GM12878 (cell line): ENCODE results near the gene MYBPC2. TPM values are rescaled to one million over a fixed set of nuclear protein-coding genes. Genes with fewer than 3 reads are reported as not detected.
A peak's percentile ranks its signal among the peaks of the same experiment; 100 is the strongest.

Experiments
- ATAC-seq: fragments of 200-7000 bp; cut with Tn5 transposase; 3 replicates; pipeline ENCODE4 v1.9.1; 2020; ENCODE audit warnings: mild to moderate bottlenecking, moderate library complexity
- BruUV-seq: library from RNA; stranded (reverse); fragments of 400-500 nt; replicated peaks from 2 replicates; lab custom pipeline; 2021; lab: Mats Ljungman, UMichigan
- CTCF ChIA-PET: fragments of 300-600 bp; sonication (Branson Sonifier 250); formaldehyde crosslinking; extraction: SDS; loops from one replicate; lab custom pipeline; 2021; ENCODE audit warnings: inconsistent platforms; lab: Yijun Ruan, JAX
- POLR2A ChIA-PET: fragments of 350-600 bp; formaldehyde crosslinking; extraction: SDS; loops from one replicate; lab custom pipeline; 2021; ENCODE audit warnings: inconsistent platforms; lab: Charles Lee
- RAD21 ChIA-PET: fragments of 300-600 bp; sonication (Branson Sonifier 250); formaldehyde crosslinking; loops from one replicate; lab custom pipeline; 2023; ENCODE audit warnings: antibody characterized with exemption; ENCODE audit not compliant: unreplicated experiment; lab: Charles Lee
- SMC1A ChIA-PET: fragments of 300-600 bp; sonication (Branson Sonifier 250); formaldehyde crosslinking; loops from one replicate; lab custom pipeline; 2023; ENCODE audit not compliant: unreplicated experiment, uncharacterized antibody; lab: Charles Lee
- DNase-seq: peaks from one replicate; pipeline ENCODE4 v3.0.0-alpha.2; 2011; ENCODE audit warnings: low read depth, low spot score
- FAIRE-seq: peaks from 3 replicates; lab custom pipeline; 2011; peaks lifted over from hg19 to GRCh38; lab: Jason Lieb, UNC
- H2AFZ ChIP-seq: 2 replicates; pipeline ENCODE4 v1.6.0; 2011; ENCODE audit warnings: low read depth, low read length, control low read depth; ENCODE audit not compliant: control insufficient read depth
- H3K27ac ChIP-seq: 2 replicates; pipeline ENCODE4 v1.5.1; 2011; ENCODE audit warnings: control low read depth; ENCODE audit not compliant: control insufficient read depth, insufficient read depth
- H3K27me3 ChIP-seq, 2 experiments: replicated peaks in 1 of 2; 2 replicates each; pipeline versions ENCODE4 v1.6.0 to v1.6.1; 2011; ENCODE audit warnings: low read length in 1 of 2; ENCODE audit not compliant: control insufficient read depth in 2 of 2, insufficient read depth in 2 of 2
- H3K36me3 ChIP-seq, 2 experiments: 2 replicates each; pipeline ENCODE4 v1.5.1; 2011; ENCODE audit warnings: low read length in 1 of 2; ENCODE audit not compliant: control insufficient read depth in 2 of 2, insufficient read depth in 2 of 2
- H3K4me1 ChIP-seq: 2 replicates; pipeline ENCODE4 v1.6.1; 2011; ENCODE audit warnings: mild to moderate bottlenecking, low read length, moderate library complexity, mixed read lengths; ENCODE audit not compliant: control insufficient read depth, insufficient read depth
- H3K4me2 ChIP-seq: 2 replicates; pipeline ENCODE4 v1.6.0; 2011; ENCODE audit warnings: control low read depth; ENCODE audit not compliant: control insufficient read depth, insufficient read depth
- H3K4me3 ChIP-seq: fragments of 200-600 bp; sonication (generic); 2 replicates; pipeline ENCODE4 v1.5.1; 2016
- H3K79me2 ChIP-seq: 2 replicates; pipeline ENCODE4 v1.6.0; 2011; ENCODE audit warnings: low read length; ENCODE audit not compliant: control insufficient read depth, insufficient read depth
- H3K9ac ChIP-seq: 2 replicates; pipeline ENCODE4 v1.8.0; 2011; ENCODE audit warnings: low read length, control low read depth, mixed read lengths; ENCODE audit not compliant: control insufficient read depth, insufficient read depth
- H3K9me3 ChIP-seq: replicated peaks from 3 replicates; pipeline ENCODE4 v1.5.1; 2011; ENCODE audit warnings: mild to moderate bottlenecking, low read length; ENCODE audit not compliant: control insufficient read depth, insufficient read depth
- H4K20me1 ChIP-seq: 2 replicates; pipeline ENCODE4 v1.6.0; 2011; ENCODE audit not compliant: control insufficient read depth, insufficient read depth
- CBX5 ChIP-seq: sonication (generic); IDR thresholded peaks from 2 replicates; pipeline ENCODE4 v1.6.1; 2016; ENCODE audit warnings: low read depth, moderate library complexity, mild to moderate bottlenecking, inconsistent platforms
- HCFC1 ChIP-seq: fragments of 150-350 bp; IDR thresholded peaks from 2 replicates; pipeline ENCODE4 v1.6.1; 2014; ENCODE audit warnings: low read length
- PAX8 ChIP-seq: fragments of 450-650 bp; IDR thresholded peaks from 2 replicates; pipeline ENCODE4 v1.6.1; 2017; ENCODE audit warnings: mild to moderate bottlenecking, moderate library complexity
- POLR2A ChIP-seq: IDR thresholded peaks from 2 replicates; pipeline ENCODE4 v1.6.1; 2011; ENCODE audit warnings: low read depth, mild to moderate bottlenecking, low read length
- RAD21 ChIP-seq: IDR thresholded peaks from 2 replicates; pipeline ENCODE4 v1.6.1; 2011; ENCODE audit warnings: mild to moderate bottlenecking, low read depth, low read length, moderate library complexity; ENCODE audit not compliant: insufficient read depth
- SUPT20H ChIP-seq: IDR thresholded peaks from 2 replicates; pipeline ENCODE4 v1.6.1; 2011; ENCODE audit warnings: low read depth, mild to moderate bottlenecking, low read length, moderate library complexity, borderline replicate concordance; ENCODE audit not compliant: control insufficient read depth
- YY1 ChIP-seq: IDR thresholded peaks from 2 replicates; pipeline ENCODE4 v1.6.1; 2011; ENCODE audit warnings: low read depth, mild to moderate bottlenecking, low read length
- WGBS: methylation state at CpG from one replicate; pipeline ENCODE4 v1.1.6; 2016; ENCODE audit warnings: low lambda C conversion rate; ENCODE audit not compliant: insufficient replicate concordance, insufficient coverage; ENCODE audit errors: missing lambda C conversion rate; 5-methylcytosine and 5-hydroxymethylcytosine counted together
- in situ Hi-C: fragments of 300-500 bp; cut with MboI; formaldehyde crosslinking; loops from 9 replicates; pipeline ENCODE4 v1.14.3; 2018; ENCODE audit warnings: mixed read lengths
- intact Hi-C: fragments of 100-400 bp; cut with micrococcal nuclease; formaldehyde crosslinking; loops from one replicate; pipeline ENCODE4 v1.14.2; 2022; ENCODE audit not compliant: unreplicated experiment
- polyA plus RNA-seq, 11 experiments: library from polyadenylated mRNA; depleted of rRNA in 4 of 11; unstranded in 6 of 11; stranded (reverse) in 5 of 11; fragments of >200 nt; fragmentation: Nextera tagmentation in 4 of 11; fragmentation: Illumina TruSeq in 1 of 11; extraction: Ambion mirVana in 4 of 11; extraction: Trizol in 1 of 11; gene quantifications; 1 replicate in 1 of 11; 2 replicates in 10 of 11; pipeline versions ENCODE4 v1.2.1 to v1.2.3, GENCODE V29; 2011 to 2016; ENCODE audit warnings: inconsistent platforms in 2 of 11, missing spikeins in 2 of 11, low read depth in 1 of 11
- total RNA-seq, 4 experiments: library from RNA; depleted of rRNA in 3 of 4; stranded (reverse); fragments of >200 nt in 3 of 4; fragmentation: Illumina TruSeq in 1 of 4; extraction: Trizol in 1 of 4; gene quantifications; 2 replicates each; pipeline versions ENCODE4 v1.2.1 to v1.2.3, GENCODE V29; 2013 to 2021
- TF ChIP-seq, protein P1 (sequence below): fragments of 450-650 bp; IDR thresholded peaks from 2 replicates; pipeline ENCODE4 v1.6.1; 2017; ENCODE audit warnings: mild to moderate bottlenecking
- TF ChIP-seq, protein P2 (sequence below), 3 experiments: IDR thresholded peaks in 2 of 3; conservative IDR thresholded peaks in 1 of 3; 2 replicates each; pipeline ENCODE4 v1.5.1; 2011; ENCODE audit warnings: low read depth in 3 of 3, low read length in 3 of 3, mild to moderate bottlenecking in 3 of 3, control low read depth in 2 of 3, moderate library complexity in 2 of 3, inconsistent platforms in 1 of 3, mixed read lengths in 1 of 3; ENCODE audit not compliant: control insufficient read depth in 2 of 3, insufficient read depth in 1 of 3; ENCODE audit errors: extremely low read depth in 1 of 3
- TF ChIP-seq, protein P3 (sequence below): fragments of 450-650 bp; IDR thresholded peaks from 2 replicates; pipeline ENCODE4 v1.6.1; 2017; ENCODE audit warnings: borderline replicate concordance

MYBPC2 gene
- total and polyA plus RNA-seq, 10 of the 15 experiments (the other 5 are each of a cell fraction or from before 2014, with no cell fraction given), result 0.09 to 2.6 (median 0.61) TPM

DNA sequence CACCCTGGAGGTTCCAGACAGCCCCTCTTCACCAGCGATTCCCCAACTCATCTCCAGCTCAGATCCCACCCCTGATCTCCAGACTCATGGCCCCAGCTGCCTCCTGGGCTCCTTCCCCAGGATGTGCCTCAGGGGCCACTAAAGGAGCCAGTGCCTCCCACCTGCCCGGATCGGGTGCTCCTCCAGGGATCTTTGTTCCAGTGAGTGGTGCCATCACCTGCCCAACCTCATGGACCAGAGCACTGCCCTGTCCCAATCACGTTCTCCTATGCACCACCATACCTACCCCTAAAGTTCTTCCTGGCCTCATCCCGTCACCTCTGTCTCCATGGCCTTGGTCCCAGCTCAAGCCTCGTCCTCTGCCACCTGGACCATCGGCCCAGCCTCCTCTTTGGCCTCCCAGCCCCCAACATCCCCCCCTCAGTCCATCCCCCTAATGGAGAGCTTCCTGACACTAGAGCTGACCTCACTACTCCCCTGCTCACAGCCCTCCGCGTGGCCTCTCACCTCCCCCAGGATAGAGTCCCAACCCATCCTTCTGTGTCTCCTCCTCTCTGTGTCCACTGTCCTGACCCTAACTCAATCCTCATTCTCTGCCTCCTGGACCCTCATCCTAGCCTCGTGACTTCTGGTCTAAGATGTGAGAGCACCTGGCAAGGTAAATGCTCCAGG, 52.7 kb downstream of the MYBPC2 start:
- TF ChIP-seq POLR2A, result peak; percentile 64
- TF ChIP-seq PAX8, result no peak
- in situ Hi-C loops, result no loop called here
- Histone ChIP-seq H3K4me1 (no peaks in the 10 kb centered on the region), H3K79me2 (no peaks in the 10 kb centered on the region), H3K27me3 (no peaks in the 10 kb centered on the region), H3K36me3 (peaks cover 3 to 13% of the 10 kb centered on the region in 2 experiments; a peak in 3 of 4 replicates), H3K4me3 (no peak overlapping the region), H3K27ac (no peak overlapping the region), H3K9me3 (peaks cover 3% of the 10 kb centered on the region; the same call in 2 of the 3 replicates), H3K4me2 (no peak overlapping the region), H4K20me1 (no peaks in the 10 kb centered on the region), H3K9ac (no peak overlapping the region), H2AFZ (no peak overlapping the region)
- ChIA-PET SMC1A (no interaction called here), CTCF (no interaction called here), POLR2A (no interaction called here), RAD21 (no interaction called here)
- no TSS peak for BruUV-seq
- intact Hi-C loops, result no loop called here
- no peak for FAIRE-seq
- 94% methylated on average over 10 of the region's 10 CpGs for WGBS
- ATAC-seq, result no peak
- no peak for DNase-seq

DNA sequence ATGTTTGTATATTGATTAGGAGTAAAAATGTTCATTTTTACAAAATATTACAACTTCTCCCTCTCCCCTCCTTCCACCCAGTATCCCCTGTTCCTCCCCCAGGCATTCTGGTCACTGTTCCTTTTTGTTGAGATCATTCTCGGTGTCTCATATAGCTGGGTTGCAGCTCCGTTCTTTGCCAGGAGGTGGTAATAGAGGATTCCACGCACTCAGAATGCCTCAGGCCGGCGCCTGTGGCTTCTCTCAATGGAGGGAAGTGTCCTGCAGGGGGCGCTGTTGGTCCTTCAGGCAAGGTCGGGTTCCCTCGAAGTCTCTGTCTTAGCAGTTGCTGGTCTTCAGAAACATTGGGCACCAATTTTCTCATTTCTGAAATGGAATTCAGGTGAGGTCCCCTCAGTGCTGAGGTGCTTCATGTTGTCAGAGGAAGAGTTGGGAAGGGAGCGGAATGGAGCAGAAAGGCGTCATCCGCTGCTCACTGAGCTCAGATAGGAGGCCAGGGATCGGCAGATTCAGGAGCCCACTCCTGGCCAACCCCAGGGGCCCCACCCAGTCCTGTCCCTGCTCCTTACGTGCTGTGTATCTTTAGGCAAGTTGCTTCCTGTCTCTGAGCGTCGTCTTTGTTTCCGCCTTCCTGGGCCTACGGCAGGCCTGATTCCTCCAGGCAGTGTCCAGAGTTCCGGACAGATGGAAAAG, 54.3 kb downstream of the MYBPC2 start:
- FAIRE-seq, result no peak
- H3K4me1 ChIP-seq, result no peaks in the 10 kb centered on the region
- H3K9ac ChIP-seq, result no peak overlapping the region
- ChIA-PET CTCF (no interaction called here), POLR2A (interaction anchor here (0.5 kb wide), 1 partner anchor 90 kb away, joined by 3 read pairs; no protein-coding TSS in a partner anchor), RAD21 (no interaction called here)
- ATAC-seq, result peak; percentile 58
- peaks cover 3% of the 10 kb centered on the region; the same call in 2 of the 3 replicates for H3K9me3 ChIP-seq
- no peak overlapping the region for H3K4me2 ChIP-seq
- no peak overlapping the region for H3K4me3 ChIP-seq
- no TSS peak for BruUV-seq
- H3K79me2 ChIP-seq, result no peaks in the 10 kb centered on the region
- in situ Hi-C loops, result no loop called here
- no peaks in the 10 kb centered on the region for H3K27me3 ChIP-seq
- H2AFZ ChIP-seq, result no peak overlapping the region
- 76% methylated on average over 18 of the region's 18 CpGs for WGBS
- H3K36me3 ChIP-seq, result peaks cover 2 to 3% of the 10 kb centered on the region in 2 experiments; a peak in 3 of 4 replicates
- H4K20me1 ChIP-seq, result no peaks in the 10 kb centered on the region
- no peak for TF ChIP-seq SUPT20H
- TF ChIP-seq HCFC1, result no peak
- TF ChIP-seq, protein P1, sequence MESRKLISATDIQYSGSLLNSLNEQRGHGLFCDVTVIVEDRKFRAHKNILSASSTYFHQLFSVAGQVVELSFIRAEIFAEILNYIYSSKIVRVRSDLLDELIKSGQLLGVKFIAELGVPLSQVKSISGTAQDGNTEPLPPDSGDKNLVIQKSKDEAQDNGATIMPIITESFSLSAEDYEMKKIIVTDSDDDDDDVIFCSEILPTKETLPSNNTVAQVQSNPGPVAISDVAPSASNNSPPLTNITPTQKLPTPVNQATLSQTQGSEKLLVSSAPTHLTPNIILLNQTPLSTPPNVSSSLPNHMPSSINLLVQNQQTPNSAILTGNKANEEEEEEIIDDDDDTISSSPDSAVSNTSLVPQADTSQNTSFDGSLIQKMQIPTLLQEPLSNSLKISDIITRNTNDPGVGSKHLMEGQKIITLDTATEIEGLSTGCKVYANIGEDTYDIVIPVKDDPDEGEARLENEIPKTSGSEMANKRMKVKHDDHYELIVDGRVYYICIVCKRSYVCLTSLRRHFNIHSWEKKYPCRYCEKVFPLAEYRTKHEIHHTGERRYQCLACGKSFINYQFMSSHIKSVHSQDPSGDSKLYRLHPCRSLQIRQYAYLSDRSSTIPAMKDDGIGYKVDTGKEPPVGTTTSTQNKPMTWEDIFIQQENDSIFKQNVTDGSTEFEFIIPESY, result peak; percentile 94
- TF ChIP-seq, protein P2, sequence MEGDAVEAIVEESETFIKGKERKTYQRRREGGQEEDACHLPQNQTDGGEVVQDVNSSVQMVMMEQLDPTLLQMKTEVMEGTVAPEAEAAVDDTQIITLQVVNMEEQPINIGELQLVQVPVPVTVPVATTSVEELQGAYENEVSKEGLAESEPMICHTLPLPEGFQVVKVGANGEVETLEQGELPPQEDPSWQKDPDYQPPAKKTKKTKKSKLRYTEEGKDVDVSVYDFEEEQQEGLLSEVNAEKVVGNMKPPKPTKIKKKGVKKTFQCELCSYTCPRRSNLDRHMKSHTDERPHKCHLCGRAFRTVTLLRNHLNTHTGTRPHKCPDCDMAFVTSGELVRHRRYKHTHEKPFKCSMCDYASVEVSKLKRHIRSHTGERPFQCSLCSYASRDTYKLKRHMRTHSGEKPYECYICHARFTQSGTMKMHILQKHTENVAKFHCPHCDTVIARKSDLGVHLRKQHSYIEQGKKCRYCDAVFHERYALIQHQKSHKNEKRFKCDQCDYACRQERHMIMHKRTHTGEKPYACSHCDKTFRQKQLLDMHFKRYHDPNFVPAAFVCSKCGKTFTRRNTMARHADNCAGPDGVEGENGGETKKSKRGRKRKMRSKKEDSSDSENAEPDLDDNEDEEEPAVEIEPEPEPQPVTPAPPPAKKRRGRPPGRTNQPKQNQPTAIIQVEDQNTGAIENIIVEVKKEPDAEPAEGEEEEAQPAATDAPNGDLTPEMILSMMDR (IDR thresholded peaks at IDR 0.05 in 2 of 3, conservative IDR thresholded peaks at IDR 0.05 in 1 of 3; ENCODE audit: control insufficient read depth in 2 of 3, extremely low read depth in 1 of 3, insufficient read depth in 1 of 3, low read depth in 3 of 3, low read length in 3 of 3), result peak; percentile 24 to 63 (median 40); a peak in 5 of 6 replicates
- 0 out of 2 replicates have a peak, but pooled peaks have one; percentile 21 for TF ChIP-seq YY1
- TF ChIP-seq, protein P3, sequence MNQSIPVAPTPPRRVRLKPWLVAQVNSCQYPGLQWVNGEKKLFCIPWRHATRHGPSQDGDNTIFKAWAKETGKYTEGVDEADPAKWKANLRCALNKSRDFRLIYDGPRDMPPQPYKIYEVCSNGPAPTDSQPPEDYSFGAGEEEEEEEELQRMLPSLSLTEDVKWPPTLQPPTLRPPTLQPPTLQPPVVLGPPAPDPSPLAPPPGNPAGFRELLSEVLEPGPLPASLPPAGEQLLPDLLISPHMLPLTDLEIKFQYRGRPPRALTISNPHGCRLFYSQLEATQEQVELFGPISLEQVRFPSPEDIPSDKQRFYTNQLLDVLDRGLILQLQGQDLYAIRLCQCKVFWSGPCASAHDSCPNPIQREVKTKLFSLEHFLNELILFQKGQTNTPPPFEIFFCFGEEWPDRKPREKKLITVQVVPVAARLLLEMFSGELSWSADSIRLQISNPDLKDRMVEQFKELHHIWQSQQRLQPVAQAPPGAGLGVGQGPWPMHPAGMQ, result no peak
- peak; percentile 36; the same call in 1 of the 2 replicates for TF ChIP-seq RAD21
- 0 out of 2 replicates have a peak, but pooled peaks have one; percentile 62 for TF ChIP-seq CBX5
- TF ChIP-seq, all 136 proteins: peak for 5
- H3K27ac ChIP-seq, result no peak overlapping the region
- DNase-seq, result no peak
- intact Hi-C loops, result no loop called here
- SMC1A ChIA-PET, result interaction anchor here (1.2 kb wide), 1 partner anchor 57 kb away, joined by 3 read pairs; no protein-coding TSS in a partner anchor
